ENCODE data around the gene MYBBP1A. TPM values are rescaled to one million over a fixed set of nuclear protein-coding genes. Genes with fewer than 3 reads are reported as not detected.

The MYBBP1A gene
- total and polyA plus RNA-seq, 9 of the 15 experiments (the other 6 are each of a cell fraction or from before 2014, with no cell fraction given): 2.0 to 114 (median 47.2) TPM

DNA sequence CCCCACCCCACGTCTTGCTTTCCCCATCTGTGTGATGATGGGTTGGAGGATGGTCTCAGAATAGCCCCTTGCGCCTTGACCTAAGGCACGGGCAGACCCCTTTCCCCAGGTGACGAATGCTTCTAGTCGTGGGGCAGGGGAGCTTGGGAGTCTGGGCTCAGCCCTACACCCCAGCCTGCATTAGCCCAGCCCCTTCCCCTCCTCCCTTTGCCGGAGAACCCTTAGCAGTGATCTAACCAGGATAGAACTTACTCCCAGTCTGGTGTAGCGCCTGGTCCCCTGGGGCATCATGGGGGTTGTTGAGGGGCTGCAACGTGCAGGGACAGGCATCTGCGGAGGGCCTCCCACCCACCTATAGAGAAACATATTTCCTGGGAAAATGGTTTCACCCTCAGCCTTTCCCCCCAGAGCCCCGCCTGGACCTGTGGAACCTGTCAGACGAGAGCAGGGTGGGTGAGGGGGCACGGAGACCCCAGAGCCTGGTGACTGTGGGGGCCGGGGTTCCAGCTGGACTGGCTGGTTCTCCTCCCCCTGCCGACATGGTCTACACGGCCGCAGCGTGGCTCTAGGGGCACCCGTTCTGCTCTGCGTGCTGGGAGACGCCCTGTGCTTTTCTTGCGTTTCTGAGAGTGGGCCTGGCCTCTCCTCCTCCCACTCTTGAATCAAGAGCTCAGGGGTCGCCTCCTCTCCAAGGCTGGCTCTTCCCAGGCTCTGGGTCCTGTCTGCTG is 33.9 kb upstream of the MYBBP1A start:
- CTCF ChIA-PET (ENCODE audit: low intra/inter-chr PET ratio): no interaction called here
- Histone ChIP-seq H2AFZ (ENCODE audit: low read depth, low read length) (no peak overlapping the region), H3K27ac (ENCODE audit: extremely low read depth, low read depth, low read length) (no peak overlapping the region), H4K20me1 (replicated peaks; ENCODE audit: control insufficient read depth, insufficient read depth, low read length) (peaks cover 10% of the 10 kb centered on the region; the same call in 1 of the 2 replicates), H3K79me2 (ENCODE audit: control insufficient read depth, insufficient read depth, low read length) (no peaks in the 10 kb centered on the region), H3K9me1 (ENCODE audit: control insufficient read depth, insufficient read depth, low read length) (no peaks in the 10 kb centered on the region), H3K4me2 (ENCODE audit: insufficient read depth, low read length) (no peak overlapping the region), H3K4me3 (no peak overlapping the region), H3K36me3 (ENCODE audit: control insufficient read depth, insufficient read depth, low read length) (no peaks in the 10 kb centered on the region), H3K9me3 (replicated peaks; ENCODE audit: control insufficient read depth, insufficient read depth, low read depth, low read length) (no peaks in the 10 kb centered on the region), H3K9ac (ENCODE audit: insufficient read depth in 1 of 2, low read depth in 2 of 2, low read length in 2 of 2) (no peak overlapping the region; a peak in 1 of 4 replicates), H3K27me3 (ENCODE audit: control insufficient read depth in 2 of 2, insufficient read depth in 2 of 2, low read length in 2 of 2) (peaks cover 4 to 75% of the 10 kb centered on the region in 2 experiments; a peak in 4 of 5 replicates), H3K4me1 (replicated peaks in 1 of 2; ENCODE audit: control insufficient read depth in 2 of 2, insufficient read depth in 2 of 2, low read length in 2 of 2) (peaks cover 6 to 23% of the 10 kb centered on the region in 2 experiments; a peak in 4 of 5 replicates)
- DNase-seq (ENCODE audit: extremely low read depth in 1 of 4, low spot score in 3 of 4) (no peak), ATAC-seq (no peak), FAIRE-seq (no peak)
- POLR2A ChIA-PET: no interaction called here
- TF ChIP-seq SMARCB1 (IDR thresholded peaks at IDR 0.05; ENCODE audit: insufficient read length, low read depth): no peak
- TF ChIP-seq ZSCAN29 (IDR thresholded peaks at IDR 0.05): no peak
- no peak for TF ChIP-seq BCOR (IDR thresholded peaks at IDR 0.05)
- no peak for TF ChIP-seq CREBBP (IDR thresholded peaks at IDR 0.05; ENCODE audit: low read depth, low read length)
- no peak for TF ChIP-seq EGR1 (conservative IDR thresholded peaks at IDR 0.05)
- TF ChIP-seq MEIS2 (IDR thresholded peaks at IDR 0.05; ENCODE audit: partially characterized antibody): no peak
- TF ChIP-seq CCAR2 (IDR thresholded peaks at IDR 0.05; ENCODE audit: low read depth, low read length): no peak
- no peak for TF ChIP-seq JUND (IDR thresholded peaks at IDR 0.05; ENCODE audit: borderline replicate concordance, low read depth, low read length)
- TF ChIP-seq JUND (tag; IDR thresholded peaks at IDR 0.05; ENCODE audit: borderline replicate concordance, low read depth, low read length): no peak
- TF ChIP-seq RERE (CRISPR knock-in tag; IDR thresholded peaks at IDR 0.05; ENCODE audit: borderline replicate concordance): no peak
- no peak for TF ChIP-seq KLF1 (tag; IDR thresholded peaks at IDR 0.05)
- no peak for TF ChIP-seq XRCC5 (IDR thresholded peaks at IDR 0.05; ENCODE audit: low read depth, low read length)
- TF ChIP-seq THRAP3 (IDR thresholded peaks at IDR 0.05; ENCODE audit: borderline replicate concordance): no peak
- no peak for TF ChIP-seq HNRNPUL1 (IDR thresholded peaks at IDR 0.05; ENCODE audit: low read length)
- no peak for TF ChIP-seq NUFIP1 (IDR thresholded peaks at IDR 0.05; ENCODE audit: partially characterized antibody)
- no peak for TF ChIP-seq STAG1 (CRISPR knock-in tag; IDR thresholded peaks at IDR 0.05; ENCODE audit: borderline replicate concordance)
- no peak for TF ChIP-seq DPF2 (IDR thresholded peaks at IDR 0.05)
- no peak for TF ChIP-seq ILK (tag; IDR thresholded peaks at IDR 0.05; ENCODE audit: borderline replicate concordance, low read depth)
- intact Hi-C loops (cut with micrococcal nuclease) (no loop called here), in situ Hi-C loops (cut with MboI) (no loop called here)
- 9% methylated on average over 14 of the region's 22 CpGs for WGBS (ENCODE audit: insufficient coverage, low coverage, missing lambda C conversion rate)
- no TSS peak for BruUV-seq (replicated peaks)

Data from K562 (cell line).